ENCODE data around the gene GMPR2. TPM values are rescaled to one million over a fixed set of nuclear protein-coding genes. Genes with fewer than 3 reads are reported as not detected.

The GMPR2 gene
- total RNA-seq, 1 experiment from 2014 or later, result 85.8 TPM

DNA sequence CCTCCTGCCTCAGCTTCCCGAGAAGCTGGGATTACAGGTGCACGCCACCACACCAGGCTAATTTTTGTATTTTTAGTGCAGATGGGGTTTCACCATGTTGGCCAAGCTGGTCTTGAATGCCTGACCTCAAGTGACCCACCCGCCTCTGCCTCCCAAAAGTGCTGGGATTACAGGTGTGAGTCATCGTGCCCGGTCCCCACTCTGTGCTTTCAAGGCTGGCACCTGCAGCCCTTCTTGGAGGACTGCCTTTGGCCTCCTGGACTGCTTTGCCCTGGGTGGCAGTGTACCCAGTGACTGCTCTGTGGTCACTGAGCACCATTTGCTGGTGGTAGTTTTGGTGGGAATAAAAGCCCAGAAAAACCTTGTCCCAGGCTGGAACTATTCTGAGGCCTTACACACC, 54.3 kb downstream of the GMPR2 start:
- Histone ChIP-seq H3K9me3 (ENCODE audit: low read depth, low read length, poor library complexity, severe bottlenecking) (no peaks in the 10 kb centered on the region), H3K36me3 (ENCODE audit: insufficient read depth, low read length, poor library complexity, severe bottlenecking) (no peaks in the 10 kb centered on the region), H3K4me1 (ENCODE audit: insufficient read depth, low read length, poor library complexity, severe bottlenecking) (no peaks in the 10 kb centered on the region), H3K27ac (ENCODE audit: low read depth, low read length, poor library complexity, severe bottlenecking) (no peak overlapping the region), H3K4me3 (ENCODE audit: low read depth, low read length, poor library complexity, severe bottlenecking) (no peak overlapping the region), H3K27me3 (replicated peaks; ENCODE audit: insufficient read depth, low read depth, low read length, poor library complexity) (no peaks in the 10 kb centered on the region)
- TF ChIP-seq, protein P1, sequence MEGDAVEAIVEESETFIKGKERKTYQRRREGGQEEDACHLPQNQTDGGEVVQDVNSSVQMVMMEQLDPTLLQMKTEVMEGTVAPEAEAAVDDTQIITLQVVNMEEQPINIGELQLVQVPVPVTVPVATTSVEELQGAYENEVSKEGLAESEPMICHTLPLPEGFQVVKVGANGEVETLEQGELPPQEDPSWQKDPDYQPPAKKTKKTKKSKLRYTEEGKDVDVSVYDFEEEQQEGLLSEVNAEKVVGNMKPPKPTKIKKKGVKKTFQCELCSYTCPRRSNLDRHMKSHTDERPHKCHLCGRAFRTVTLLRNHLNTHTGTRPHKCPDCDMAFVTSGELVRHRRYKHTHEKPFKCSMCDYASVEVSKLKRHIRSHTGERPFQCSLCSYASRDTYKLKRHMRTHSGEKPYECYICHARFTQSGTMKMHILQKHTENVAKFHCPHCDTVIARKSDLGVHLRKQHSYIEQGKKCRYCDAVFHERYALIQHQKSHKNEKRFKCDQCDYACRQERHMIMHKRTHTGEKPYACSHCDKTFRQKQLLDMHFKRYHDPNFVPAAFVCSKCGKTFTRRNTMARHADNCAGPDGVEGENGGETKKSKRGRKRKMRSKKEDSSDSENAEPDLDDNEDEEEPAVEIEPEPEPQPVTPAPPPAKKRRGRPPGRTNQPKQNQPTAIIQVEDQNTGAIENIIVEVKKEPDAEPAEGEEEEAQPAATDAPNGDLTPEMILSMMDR (conservative IDR thresholded peaks at IDR 0.05; ENCODE audit: low read depth, low read length), result no peak
- TF ChIP-seq EZH2 (IDR thresholded peaks at IDR 0.05; ENCODE audit: borderline replicate concordance, low read depth, low read length, poor library complexity, severe bottlenecking), result no peak
- ChIA-PET POLR2A (ENCODE audit: low non-redundant PET) (no interaction called here), CTCF (no interaction called here)
- no peak for DNase-seq (ENCODE audit: low spot score)
- no TSS peak for BruUV-seq (replicated peaks)
- intact Hi-C loops (cut with micrococcal nuclease; ENCODE audit: unreplicated experiment), result no loop called here

Other genes starting within 250 kb of the GMPR2 start
- gene DHRS4L2, start 244.0 kb upstream of the GMPR2 start, total RNA-seq (2021), result 9.3 and 10.6 TPM in 2 replicates
- gene CARMIL3, start 180.9 kb upstream of the GMPR2 start, total RNA-seq (2021), result 0.49 and 1.2 TPM in 2 replicates
- not detected in 2 replicates for gene CPNE6, start 161.4 kb upstream of the GMPR2 start, total RNA-seq (2021)
- 16.8 and 46.3 TPM in 2 replicates for gene PCK2, start 138.6 kb upstream of the GMPR2 start, total RNA-seq (2021)
- gene DCAF11, start 118.2 kb upstream of the GMPR2 start, total RNA-seq (2021), result 45.5 and 49.1 TPM in 2 replicates
- 1.6 and 1.9 TPM in 2 replicates for gene NRL, start 118.0 kb upstream of the GMPR2 start, total RNA-seq (2021)
- gene FITM1, start 102.3 kb upstream of the GMPR2 start, total RNA-seq (2021), result 0.48 TPM in 1 of 2 replicates, not detected in the other
- gene PSME1, start 96.7 kb upstream of the GMPR2 start, total RNA-seq (2021), result 160 and 173 TPM in 2 replicates
- gene EMC9, start 91.3 kb upstream of the GMPR2 start, total RNA-seq (2021), result 36.8 and 50.4 TPM in 2 replicates
- 171 and 172 TPM in 2 replicates for gene PSME2, start 86.3 kb upstream of the GMPR2 start, total RNA-seq (2021)
- 59.9 and 62.1 TPM in 2 replicates for gene RNF31, start 85.4 kb upstream of the GMPR2 start, total RNA-seq (2021)
- gene IRF9, start 71.7 kb upstream of the GMPR2 start, total RNA-seq (2021), result 25.1 and 27.3 TPM in 2 replicates
- gene REC8, start 60.8 kb upstream of the GMPR2 start, total RNA-seq (2021), result 5.4 and 8.4 TPM in 2 replicates
- 150 and 157 TPM in 2 replicates for gene IPO4, start 44.1 kb upstream of the GMPR2 start, total RNA-seq (2021)
- 46.9 and 55.5 TPM in 2 replicates for gene TM9SF1, start 37.5 kb upstream of the GMPR2 start, total RNA-seq (2021)
- 0.70 and 0.75 TPM in 2 replicates for gene TSSK4, start 27.2 kb upstream of the GMPR2 start, total RNA-seq (2021)
- gene CHMP4A, start 19.4 kb upstream of the GMPR2 start, total RNA-seq (2021), result 51.9 and 56.7 TPM in 2 replicates
- 21.3 and 22.4 TPM in 2 replicates for gene MDP1, start 16.9 kb upstream of the GMPR2 start, total RNA-seq (2021)
- 257 and 266 TPM in 2 replicates for gene NEDD8, start 562 bp upstream of the GMPR2 start, total RNA-seq (2021)
- 46.1 and 47.0 TPM in 2 replicates for gene TINF2, start 9.7 kb downstream of the GMPR2 start, total RNA-seq (2021)
- gene TGM1, start 30.2 kb downstream of the GMPR2 start, total RNA-seq (2021), result 1.5 and 3.5 TPM in 2 replicates
- 22.2 and 23.8 TPM in 2 replicates for gene RABGGTA, start 38.7 kb downstream of the GMPR2 start, total RNA-seq (2021)
- gene DHRS1, start 66.9 kb downstream of the GMPR2 start, total RNA-seq (2021), result 13.3 and 14.5 TPM in 2 replicates
- 34.0 and 37.1 TPM in 2 replicates for gene NOP9, start 66.9 kb downstream of the GMPR2 start, total RNA-seq (2021)
- gene CIDEB, start 75.0 kb downstream of the GMPR2 start, total RNA-seq (2021), result 0.42 TPM in 1 of 2 replicates, not detected in the other
- 7.6 and 9.0 TPM in 2 replicates for gene LTB4R2, start 77.2 kb downstream of the GMPR2 start, total RNA-seq (2021)
- gene LTB4R, start 78.6 kb downstream of the GMPR2 start, total RNA-seq (2021), result 6.6 and 8.9 TPM in 2 replicates
- gene ADCY4, start 102.1 kb downstream of the GMPR2 start, total RNA-seq (2021), result 0.84 and 1.5 TPM in 2 replicates
- gene RIPK3, start 107.1 kb downstream of the GMPR2 start, total RNA-seq (2021), result not detected in 2 replicates
- 38.1 and 69.0 TPM in 2 replicates for gene NFATC4, start 135.3 kb downstream of the GMPR2 start, total RNA-seq (2021)
- 8.6 and 17.3 TPM in 2 replicates for gene NYNRIN, start 166.1 kb downstream of the GMPR2 start, total RNA-seq (2021)
- gene CBLN3, start 196.7 kb downstream of the GMPR2 start, total RNA-seq (2021), result 0.80 and 1.4 TPM in 2 replicates
- 32.7 and 40.3 TPM in 2 replicates for gene KHNYN, start 197.0 kb downstream of the GMPR2 start, total RNA-seq (2021)
- gene SDR39U1, start 209.8 kb downstream of the GMPR2 start, total RNA-seq (2021), result 49.1 and 52.1 TPM in 2 replicates